ENCODE measurements around the gene KIF6.
A peak's percentile ranks its signal among the peaks of the same experiment; 100 is the strongest.

Gene KIF6

GRCh38 chr6:39765508-39766065 lies 40.4 kb upstream of the KIF6 start:
- H3K27ac ChIP-seq = no peak overlapping the region
- no peak overlapping the region for H3K4me3 ChIP-seq (ENCODE audit: low read depth, low read length)
- no peak for DNase-seq
- TF ChIP-seq CTCF (IDR thresholded peaks at IDR 0.05; ENCODE audit: low read depth, low read length) = no peak
- no peaks in the 10 kb centered on the region for H3K27me3 ChIP-seq (ENCODE audit: insufficient read depth, low read depth, severe bottlenecking)
- no peaks in the 10 kb centered on the region for H3K36me3 ChIP-seq
- H3K9me3 ChIP-seq (ENCODE audit: severe bottlenecking) = peaks cover 2% of the 10 kb centered on the region

- TF ChIP-seq CTCF (IDR thresholded peaks at IDR 0.05; ENCODE audit: low read depth, low read length) = no peak
- H3K36me3 ChIP-seq = no peaks in the 10 kb centered on the region
- H3K4me3 ChIP-seq (ENCODE audit: low read depth, low read length) = no peak overlapping the region
- no peaks in the 10 kb centered on the region for H3K27me3 ChIP-seq (ENCODE audit: insufficient read depth, low read depth, severe bottlenecking)
- no peak for DNase-seq
- no peaks in the 10 kb centered on the region for H3K9me3 ChIP-seq (ENCODE audit: severe bottlenecking)
- H3K27ac ChIP-seq = no peak overlapping the region
Measured at GRCh38 chr6:39760226-39760952, 35.2 kb upstream of the KIF6 start.

- H3K36me3 ChIP-seq = no peaks in the 10 kb centered on the region
- TF ChIP-seq CTCF (IDR thresholded peaks at IDR 0.05; ENCODE audit: low read depth, low read length) = no peak
- no peak overlapping the region for H3K4me3 ChIP-seq (ENCODE audit: low read depth, low read length)
- H3K27me3 ChIP-seq (ENCODE audit: insufficient read depth, low read depth, severe bottlenecking) = no peaks in the 10 kb centered on the region
- no peak for DNase-seq
- no peaks in the 10 kb centered on the region for H3K9me3 ChIP-seq (ENCODE audit: severe bottlenecking)
- no peak overlapping the region for H3K27ac ChIP-seq
Measured at GRCh38 chr6:39758905-39759605, 33.8 kb upstream of the KIF6 start.

- H3K4me3 ChIP-seq (ENCODE audit: low read depth, low read length) = no peak overlapping the region
- H3K9me3 ChIP-seq (ENCODE audit: severe bottlenecking) = no peaks in the 10 kb centered on the region
- no peaks in the 10 kb centered on the region for H3K36me3 ChIP-seq
- no peak for TF ChIP-seq CTCF (IDR thresholded peaks at IDR 0.05; ENCODE audit: low read depth, low read length)
- peak; percentile 39 for DNase-seq
- no peak overlapping the region for H3K27ac ChIP-seq
- no peaks in the 10 kb centered on the region for H3K27me3 ChIP-seq (ENCODE audit: insufficient read depth, low read depth, severe bottlenecking)
Measured at GRCh38 chr6:39756582-39756981, 31.4 kb upstream of the KIF6 start.

GRCh38 chr6:39755231-39755630 lies 30.0 kb upstream of the KIF6 start:
- no peak overlapping the region for H3K4me3 ChIP-seq (ENCODE audit: low read depth, low read length)
- no peaks in the 10 kb centered on the region for H3K36me3 ChIP-seq
- no peak overlapping the region for H3K27ac ChIP-seq
- no peak for DNase-seq
- TF ChIP-seq CTCF (IDR thresholded peaks at IDR 0.05; ENCODE audit: low read depth, low read length) = no peak
- no peaks in the 10 kb centered on the region for H3K9me3 ChIP-seq (ENCODE audit: severe bottlenecking)
- no peaks in the 10 kb centered on the region for H3K27me3 ChIP-seq (ENCODE audit: insufficient read depth, low read depth, severe bottlenecking)
